ENCODE measurements around the gene ACOX3.

DNA sequence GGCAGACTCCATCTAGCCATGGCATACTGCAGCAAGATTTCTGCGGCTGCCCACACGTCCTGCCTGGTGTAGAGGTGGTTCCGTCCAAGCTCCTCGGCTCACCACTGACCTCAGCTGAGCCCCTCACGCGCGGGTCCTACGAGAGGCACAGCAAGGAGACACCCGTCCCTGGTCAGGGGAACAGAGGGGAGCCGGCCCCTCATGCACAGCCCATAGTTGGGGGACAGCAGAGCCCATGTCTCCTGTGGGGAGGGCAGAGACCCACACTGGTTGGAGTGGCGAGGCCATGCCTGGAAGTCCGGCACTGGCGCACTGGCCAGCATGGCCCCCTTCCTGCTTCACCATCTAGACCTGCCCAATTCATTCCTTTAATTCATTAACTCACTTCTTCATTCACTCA is 90.2 kb downstream of the ACOX3 start:
- TF ChIP-seq MAZ (IDR thresholded peaks at IDR 0.05; ENCODE audit: borderline replicate concordance, low read depth, low read length) (no peak), POLR2A (IDR thresholded peaks at IDR 0.05; ENCODE audit: low read length) (no peak), CTCF (IDR thresholded peaks at IDR 0.05) (no peak), RAD21 (conservative IDR thresholded peaks at IDR 0.05 in 1 of 2, IDR thresholded peaks at IDR 0.05 in 1 of 2) (no peak), ELK1 (IDR thresholded peaks at IDR 0.05; ENCODE audit: low read depth, low read length) (no peak), FOSL2 (IDR thresholded peaks at IDR 0.05) (no peak), FOSL2 (CRISPR knock-in tag; IDR thresholded peaks at IDR 0.05) (no peak), CBX2 (IDR thresholded peaks at IDR 0.05; ENCODE audit: borderline replicate concordance, low read depth) (no peak), PBX3 (IDR thresholded peaks at IDR 0.05) (no peak), HEYL (CRISPR knock-in tag; IDR thresholded peaks at IDR 0.05) (no peak), HDAC2 (IDR thresholded peaks at IDR 0.05) (no peak), KDM1A (IDR thresholded peaks at IDR 0.05; ENCODE audit: low read depth) (no peak)
- TF ChIP-seq, protein P1, sequence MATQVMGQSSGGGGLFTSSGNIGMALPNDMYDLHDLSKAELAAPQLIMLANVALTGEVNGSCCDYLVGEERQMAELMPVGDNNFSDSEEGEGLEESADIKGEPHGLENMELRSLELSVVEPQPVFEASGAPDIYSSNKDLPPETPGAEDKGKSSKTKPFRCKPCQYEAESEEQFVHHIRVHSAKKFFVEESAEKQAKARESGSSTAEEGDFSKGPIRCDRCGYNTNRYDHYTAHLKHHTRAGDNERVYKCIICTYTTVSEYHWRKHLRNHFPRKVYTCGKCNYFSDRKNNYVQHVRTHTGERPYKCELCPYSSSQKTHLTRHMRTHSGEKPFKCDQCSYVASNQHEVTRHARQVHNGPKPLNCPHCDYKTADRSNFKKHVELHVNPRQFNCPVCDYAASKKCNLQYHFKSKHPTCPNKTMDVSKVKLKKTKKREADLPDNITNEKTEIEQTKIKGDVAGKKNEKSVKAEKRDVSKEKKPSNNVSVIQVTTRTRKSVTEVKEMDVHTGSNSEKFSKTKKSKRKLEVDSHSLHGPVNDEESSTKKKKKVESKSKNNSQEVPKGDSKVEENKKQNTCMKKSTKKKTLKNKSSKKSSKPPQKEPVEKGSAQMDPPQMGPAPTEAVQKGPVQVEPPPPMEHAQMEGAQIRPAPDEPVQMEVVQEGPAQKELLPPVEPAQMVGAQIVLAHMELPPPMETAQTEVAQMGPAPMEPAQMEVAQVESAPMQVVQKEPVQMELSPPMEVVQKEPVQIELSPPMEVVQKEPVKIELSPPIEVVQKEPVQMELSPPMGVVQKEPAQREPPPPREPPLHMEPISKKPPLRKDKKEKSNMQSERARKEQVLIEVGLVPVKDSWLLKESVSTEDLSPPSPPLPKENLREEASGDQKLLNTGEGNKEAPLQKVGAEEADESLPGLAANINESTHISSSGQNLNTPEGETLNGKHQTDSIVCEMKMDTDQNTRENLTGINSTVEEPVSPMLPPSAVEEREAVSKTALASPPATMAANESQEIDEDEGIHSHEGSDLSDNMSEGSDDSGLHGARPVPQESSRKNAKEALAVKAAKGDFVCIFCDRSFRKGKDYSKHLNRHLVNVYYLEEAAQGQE (IDR thresholded peaks at IDR 0.05) = no peak
- TF ChIP-seq, protein P2, sequence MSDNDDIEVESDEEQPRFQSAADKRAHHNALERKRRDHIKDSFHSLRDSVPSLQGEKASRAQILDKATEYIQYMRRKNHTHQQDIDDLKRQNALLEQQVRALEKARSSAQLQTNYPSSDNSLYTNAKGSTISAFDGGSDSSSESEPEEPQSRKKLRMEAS (IDR thresholded peaks at IDR 0.05) = no peak
- TF ChIP-seq, protein P3, sequence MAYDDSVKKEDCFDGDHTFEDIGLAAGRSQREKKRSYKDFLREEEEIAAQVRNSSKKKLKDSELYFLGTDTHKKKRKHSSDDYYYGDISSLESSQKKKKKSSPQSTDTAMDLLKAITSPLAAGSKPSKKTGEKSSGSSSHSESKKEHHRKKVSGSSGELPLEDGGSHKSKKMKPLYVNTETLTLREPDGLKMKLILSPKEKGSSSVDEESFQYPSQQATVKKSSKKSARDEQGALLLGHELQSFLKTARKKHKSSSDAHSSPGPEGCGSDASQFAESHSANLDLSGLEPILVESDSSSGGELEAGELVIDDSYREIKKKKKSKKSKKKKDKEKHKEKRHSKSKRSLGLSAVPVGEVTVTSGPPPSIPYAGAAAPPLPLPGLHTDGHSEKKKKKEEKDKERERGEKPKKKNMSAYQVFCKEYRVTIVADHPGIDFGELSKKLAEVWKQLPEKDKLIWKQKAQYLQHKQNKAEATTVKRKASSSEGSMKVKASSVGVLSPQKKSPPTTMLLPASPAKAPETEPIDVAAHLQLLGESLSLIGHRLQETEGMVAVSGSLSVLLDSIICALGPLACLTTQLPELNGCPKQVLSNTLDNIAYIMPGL (CRISPR knock-in tag; IDR thresholded peaks at IDR 0.05; ENCODE audit: borderline replicate concordance) = no peak
